ENCODE data around the gene RBMY1F.
"Not testable (repeated sequence)": the region's sequence is repeated elsewhere in the genome, so short reads cannot be mapped to it uniquely, and the experiment has no call there.

RBMY1F gene

DNA sequence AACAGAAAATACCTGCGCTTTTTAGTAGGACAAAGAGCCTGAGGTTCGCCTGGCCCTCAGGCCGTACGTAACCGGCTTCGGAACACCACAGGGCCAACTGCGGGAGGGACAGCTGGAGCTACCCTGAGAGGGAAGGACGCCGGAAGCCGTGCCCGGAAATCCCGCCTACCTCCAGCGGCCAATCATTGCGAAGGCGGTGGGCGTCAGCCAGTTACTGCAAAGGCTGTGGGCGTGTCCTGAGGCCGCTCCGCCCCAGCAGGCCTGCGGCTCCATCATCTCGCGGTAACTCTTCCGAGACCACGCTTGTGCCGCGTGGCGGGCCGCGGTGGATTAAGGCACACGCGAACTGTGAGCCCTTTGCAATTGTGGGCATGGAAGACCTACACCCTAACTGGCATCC lies at the start of gene RBMY1F:
Gene RBMY1F, minus strand, starts transcription at position 101 of the 400 bp plus-strand sequence. CDS start 1,954 bp downstream, outside the sequence.
- H3K36me3 ChIP-seq (ENCODE audit: control insufficient read depth, insufficient read depth, low read length); H3K9me3 ChIP-seq (ENCODE audit: control insufficient read depth, insufficient read depth, low read length); H3K4me3 ChIP-seq (ENCODE audit: low read depth, low read length); H3K27me3 ChIP-seq (ENCODE audit: control insufficient read depth, insufficient read depth, low read length); H3K4me1 ChIP-seq (ENCODE audit: control insufficient read depth, insufficient read depth, low read length); H3K9ac ChIP-seq (ENCODE audit: low read depth, low read length); H3K27ac ChIP-seq (ENCODE audit: low read depth, low read length): not testable (repeated sequence)

DNA sequence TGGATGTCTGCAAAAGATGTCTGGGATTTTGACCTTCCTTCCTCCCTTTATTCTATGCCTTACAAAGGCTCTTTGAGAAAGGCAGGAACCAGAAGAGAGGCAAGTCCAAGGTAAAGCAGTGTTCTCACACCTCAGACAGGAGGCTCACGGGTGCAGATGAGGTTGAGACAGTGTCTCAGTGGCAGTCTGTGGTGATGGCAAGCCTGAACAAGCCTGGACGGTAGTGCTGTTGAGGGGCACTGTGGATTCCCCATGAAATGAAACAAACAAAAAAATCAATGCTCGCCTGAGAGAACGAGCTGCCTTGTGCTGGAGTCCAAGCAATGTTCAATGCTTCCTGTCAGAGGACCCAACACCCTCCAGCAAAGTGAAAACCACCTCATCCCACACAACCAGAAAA lies 31.6 kb downstream of the RBMY1F start:
- not testable (repeated sequence) for H3K27ac ChIP-seq (ENCODE audit: low read depth, low read length); H3K4me1 ChIP-seq (ENCODE audit: control insufficient read depth, insufficient read depth, low read length); H3K27me3 ChIP-seq (ENCODE audit: control insufficient read depth, insufficient read depth, low read length); H3K36me3 ChIP-seq (ENCODE audit: control insufficient read depth, insufficient read depth, low read length); H3K9me3 ChIP-seq (ENCODE audit: control insufficient read depth, insufficient read depth, low read length); H3K4me3 ChIP-seq (ENCODE audit: low read depth, low read length); H3K9ac ChIP-seq (ENCODE audit: low read depth, low read length)

DNA sequence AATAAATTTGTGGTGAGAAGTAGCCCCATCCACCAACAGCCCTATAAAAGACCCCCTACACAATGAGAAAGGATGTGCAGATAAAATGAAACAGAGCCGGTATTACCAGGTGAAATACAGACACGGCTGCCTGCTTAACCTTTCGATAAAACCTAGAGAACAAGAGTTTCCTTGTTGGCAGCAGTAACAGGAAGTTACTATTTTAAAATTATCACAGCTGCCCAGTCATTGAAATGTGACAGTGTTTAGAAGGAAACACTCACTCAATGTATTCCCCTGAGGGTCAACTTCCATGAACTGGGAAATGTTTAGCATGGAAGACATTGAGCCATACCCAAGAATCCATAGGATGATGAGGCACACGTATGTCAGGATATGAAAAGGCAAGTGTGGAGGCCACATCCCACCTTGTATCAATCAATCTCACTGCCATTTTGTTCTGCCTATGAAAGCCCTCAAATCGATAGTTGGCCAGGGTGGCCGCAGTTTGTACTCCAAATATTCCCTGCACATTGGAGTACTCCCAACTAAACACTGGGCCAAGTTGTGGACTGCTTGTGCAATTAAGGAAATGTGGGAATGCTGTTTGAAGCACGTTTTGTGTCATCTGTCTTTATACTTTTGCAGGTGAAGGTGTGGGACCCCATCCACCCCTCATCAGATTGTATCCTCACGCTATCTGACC lies 41.6 kb downstream of the RBMY1F start:
- H3K4me1 ChIP-seq (ENCODE audit: control insufficient read depth, insufficient read depth, low read length); H3K9me3 ChIP-seq (ENCODE audit: control insufficient read depth, insufficient read depth, low read length); H3K9ac ChIP-seq (ENCODE audit: low read depth, low read length); H3K27me3 ChIP-seq (ENCODE audit: control insufficient read depth, insufficient read depth, low read length); H3K4me3 ChIP-seq (ENCODE audit: low read depth, low read length); H3K27ac ChIP-seq (ENCODE audit: low read depth, low read length); H3K36me3 ChIP-seq (ENCODE audit: control insufficient read depth, insufficient read depth, low read length): not testable (repeated sequence)

DNA sequence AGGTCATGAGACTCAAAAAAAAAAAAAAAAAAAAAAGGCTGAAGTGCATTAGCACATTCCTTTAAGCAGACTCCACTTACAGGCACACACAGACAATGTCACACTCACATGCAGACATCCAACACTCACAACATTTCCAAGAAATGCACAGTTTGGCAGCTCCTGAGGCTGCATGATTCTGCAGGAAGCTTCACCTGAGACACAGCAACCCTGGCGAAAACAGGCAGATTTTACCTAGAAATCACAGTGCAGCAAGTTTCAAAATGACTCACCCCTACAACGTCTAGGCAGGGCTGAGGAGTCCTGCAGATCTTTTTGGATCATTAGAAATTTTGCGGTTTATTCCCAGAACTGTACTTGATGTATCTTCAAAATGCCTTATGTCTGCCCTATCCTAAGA lies 48.0 kb downstream of the RBMY1F start:
- not testable (repeated sequence) for H3K36me3 ChIP-seq (ENCODE audit: control insufficient read depth, insufficient read depth, low read length); H3K4me1 ChIP-seq (ENCODE audit: control insufficient read depth, insufficient read depth, low read length); H3K4me3 ChIP-seq (ENCODE audit: low read depth, low read length); H3K9me3 ChIP-seq (ENCODE audit: control insufficient read depth, insufficient read depth, low read length); H3K9ac ChIP-seq (ENCODE audit: low read depth, low read length); H3K27me3 ChIP-seq (ENCODE audit: control insufficient read depth, insufficient read depth, low read length); H3K27ac ChIP-seq (ENCODE audit: low read depth, low read length)

DNA sequence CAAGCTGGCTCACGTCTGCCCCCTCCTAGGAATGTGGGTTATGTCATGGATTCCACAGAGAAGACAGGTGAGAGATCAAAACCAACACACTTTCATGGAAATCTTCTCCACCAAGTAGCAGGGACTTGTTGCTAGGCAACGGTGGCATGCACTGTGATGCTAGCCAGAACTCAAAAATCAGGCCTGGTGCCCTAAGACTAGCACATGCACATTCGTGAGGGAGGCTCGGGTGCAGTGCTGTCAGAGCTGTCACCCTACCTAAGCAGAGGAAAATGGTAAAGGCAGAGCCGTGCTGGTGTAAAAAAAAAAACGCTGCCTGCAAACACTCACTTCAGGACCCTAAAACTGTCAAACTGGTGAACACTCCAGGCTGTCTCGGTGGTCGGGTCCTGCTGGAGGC lies 52.2 kb downstream of the RBMY1F start:
- not testable (repeated sequence) for H3K4me3 ChIP-seq (ENCODE audit: low read depth, low read length); H3K36me3 ChIP-seq (ENCODE audit: control insufficient read depth, insufficient read depth, low read length); H3K4me1 ChIP-seq (ENCODE audit: control insufficient read depth, insufficient read depth, low read length); H3K27ac ChIP-seq (ENCODE audit: low read depth, low read length); H3K27me3 ChIP-seq (ENCODE audit: control insufficient read depth, insufficient read depth, low read length); H3K9me3 ChIP-seq (ENCODE audit: control insufficient read depth, insufficient read depth, low read length); H3K9ac ChIP-seq (ENCODE audit: low read depth, low read length)
